Urinary bladder (tissue), 4 donors: Measurements from ENCODE around the gene CACNA1C. TPM values are rescaled to one million over a fixed set of nuclear protein-coding genes. Genes with fewer than 3 reads are reported as not detected.

ENCODE experiments used
- DNase-seq: peaks from one replicate; pipeline ENCODE4 v3.0.0-alpha.2; 2015; ENCODE audit errors: extremely low spot score
- H3K27ac ChIP-seq: one replicate; pipeline ENCODE4 v1.5.1; 2013; ENCODE audit warnings: low read depth, mild to moderate bottlenecking, moderate library complexity
- H3K36me3 ChIP-seq: one replicate; pipeline ENCODE4 v1.6.1; 2013; ENCODE audit warnings: mild to moderate bottlenecking, moderate library complexity; ENCODE audit not compliant: insufficient read depth
- H3K4me1 ChIP-seq: one replicate; pipeline ENCODE4 v1.6.1; 2013; ENCODE audit warnings: mild to moderate bottlenecking, moderate library complexity; ENCODE audit not compliant: insufficient read depth
- H3K4me3 ChIP-seq: one replicate; pipeline ENCODE4 v1.5.1; 2013; ENCODE audit warnings: low read depth, low read length
- whole genome bisulfite sequencing: extraction: QIAGEN DNeasy Blood & Tissue Kit; methylation state at CpG from one replicate; pipeline ENCODE4 v1.1.7; 2013; 5-methylcytosine and 5-hydroxymethylcytosine counted together
- polyA plus RNA-seq: library from polyadenylated mRNA; stranded (reverse); fragments of 200-250 nt; gene quantifications from one replicate; pipeline ENCODE4 v1.2.3, GENCODE V29; 2013
- total RNA-seq: library from RNA; depleted of rRNA; stranded (reverse); fragments of >200 nt; gene quantifications from one replicate; pipeline ENCODE4 v1.2.3, GENCODE V29; 2014
- donor health status: healthy with polysubstance abuse.
- donor health status: healthy.

CACNA1C gene
- total RNA-seq (25.7 TPM), polyA plus RNA-seq (34.5 TPM)

DNA sequence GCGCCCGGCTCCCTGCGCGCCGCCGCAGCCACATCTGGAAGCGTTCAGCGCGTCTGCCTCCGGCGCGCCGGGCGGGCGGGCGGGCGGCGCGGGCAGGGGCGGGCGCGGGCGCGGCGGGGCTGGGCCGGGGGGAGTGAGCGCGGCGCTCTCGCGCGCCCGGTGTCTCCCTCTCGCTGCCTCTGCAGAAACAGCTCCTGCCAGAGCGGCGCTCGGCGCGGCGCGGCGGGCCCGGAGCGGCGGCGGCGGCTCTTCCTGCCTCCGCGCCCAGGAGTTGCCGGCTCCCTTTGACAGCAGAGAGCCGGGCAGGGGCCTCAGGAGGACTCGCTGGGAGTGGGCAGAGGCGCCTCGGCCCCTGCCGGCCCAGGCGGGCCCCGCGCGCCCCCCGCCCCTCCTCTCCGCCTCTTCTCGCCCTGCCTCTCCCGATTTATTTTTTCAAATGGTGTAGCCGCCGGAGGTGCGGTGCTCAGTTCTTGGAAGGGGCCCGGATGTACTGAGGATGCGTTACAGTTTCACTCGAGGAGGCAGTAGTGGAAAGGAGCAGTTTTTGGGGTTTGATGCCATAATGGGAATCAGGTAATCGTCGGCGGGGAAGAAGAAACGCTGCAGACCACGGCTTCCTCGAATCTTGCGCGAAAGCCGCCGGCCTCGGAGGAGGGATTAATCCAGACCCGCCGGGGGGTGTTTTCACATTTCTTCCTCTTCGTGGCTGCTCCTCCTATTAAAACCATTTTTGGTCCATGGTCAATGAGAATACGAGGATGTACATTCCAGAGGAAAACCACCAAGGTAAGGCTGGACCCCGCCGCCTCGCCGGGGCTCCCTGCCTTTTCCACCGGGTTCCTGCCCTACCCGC is at the start of gene CACNA1C:
TSS of gene CACNA1C (plus strand) at position 162 of the 853 bp plus-strand sequence. CDS start at position 738, 576 bp downstream.
- Histone ChIP-seq H3K4me1 (no peaks in the 10 kb centered on the region), H3K36me3 (no peaks in the 10 kb centered on the region), H3K4me3 (peak within 1 kb of the TSS; percentile 63), H3K27ac (no peak within 1 kb of the TSS)
- WGBS, result under 1% methylated on average over 89 of the region's 90 CpGs
- no peak for DNase-seq

GRCh38 chr12:2003676-2004112 is 49.1 kb upstream of the CACNA1C start:
- peaks cover 4% of the 10 kb centered on the region for H3K4me1 ChIP-seq
- no peak for DNase-seq
- no peaks in the 10 kb centered on the region for H3K36me3 ChIP-seq
- H3K27ac ChIP-seq, result peak overlapping the region; percentile 91
- H3K4me3 ChIP-seq, result peak overlapping the region; percentile 80
- under 1% methylated on average over 13 of the region's 13 CpGs for WGBS

DNA sequence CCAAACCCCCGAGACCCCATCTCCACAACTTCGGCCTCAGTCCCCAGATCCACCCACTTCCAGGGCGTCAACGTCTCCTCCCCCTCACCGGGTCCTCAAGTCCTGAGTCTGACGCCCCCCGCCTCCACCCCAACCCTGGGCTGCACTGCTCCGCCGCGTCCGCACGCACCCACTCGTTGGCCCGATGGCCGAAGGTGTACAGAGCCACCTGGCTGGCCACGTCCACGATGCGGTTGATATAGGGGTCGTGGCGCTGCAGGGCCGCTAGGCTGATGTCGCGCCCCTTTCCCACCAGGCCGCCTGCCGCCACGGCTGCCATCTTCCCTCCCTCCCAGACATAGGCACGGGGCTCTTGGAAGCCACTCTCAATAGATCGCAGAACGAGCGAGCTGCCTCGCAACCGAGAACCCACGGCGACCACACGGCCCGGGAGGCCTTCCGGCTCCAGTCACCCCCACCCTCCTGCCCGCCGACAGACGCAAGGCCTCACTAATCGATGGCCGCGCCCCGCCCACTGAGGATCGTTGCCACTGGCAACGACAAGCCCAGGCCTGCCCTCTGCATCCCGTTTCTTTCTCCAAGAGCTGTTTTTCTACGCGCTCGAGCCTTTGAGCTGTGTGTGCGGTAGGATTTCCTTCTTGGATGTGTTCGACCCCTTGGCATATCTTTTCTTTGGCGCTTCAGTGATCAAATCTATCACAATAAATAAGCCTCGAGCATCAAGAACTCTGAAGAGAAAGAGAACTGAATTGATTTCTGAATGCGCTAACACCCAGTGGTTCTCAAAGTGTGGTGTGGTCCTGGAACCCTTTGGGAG is 48.5 kb upstream of the CACNA1C start, which contains the start of gene DCP1B:
TSS of gene DCP1B (minus strand) at position 345 of the 817 bp plus-strand sequence. CDS start at position 319, 26 bp downstream.
- WGBS, result 3% methylated on average over 55 of the region's 55 CpGs
- peaks cover 4% of the 10 kb centered on the region for H3K4me1 ChIP-seq
- H3K4me3 ChIP-seq, result peak within 1 kb of the TSS; percentile 80
- H3K27ac ChIP-seq, result peak within 1 kb of the TSS; percentile 91
- peak; percentile 85 for DNase-seq
- no peaks in the 10 kb centered on the region for H3K36me3 ChIP-seq

GRCh38 chr12:2008677-2009076 is 44.1 kb upstream of the CACNA1C start:
- no peak for DNase-seq
- Histone ChIP-seq H3K27ac (no peak overlapping the region), H3K36me3 (no peaks in the 10 kb centered on the region), H3K4me1 (no peaks in the 10 kb centered on the region), H3K4me3 (no peak overlapping the region)
- 41% methylated on average over 5 of the region's 5 CpGs for WGBS

- Histone ChIP-seq H3K4me1 (no peaks in the 10 kb centered on the region), H3K27ac (no peak overlapping the region), H3K36me3 (no peaks in the 10 kb centered on the region), H3K4me3 (no peak overlapping the region)
- WGBS, result 79% methylated on average over 1 of the region's 1 CpG
- no peak for DNase-seq
Measured at GRCh38 chr12:2009623-2010022, 43.2 kb upstream of the CACNA1C start.

DNA sequence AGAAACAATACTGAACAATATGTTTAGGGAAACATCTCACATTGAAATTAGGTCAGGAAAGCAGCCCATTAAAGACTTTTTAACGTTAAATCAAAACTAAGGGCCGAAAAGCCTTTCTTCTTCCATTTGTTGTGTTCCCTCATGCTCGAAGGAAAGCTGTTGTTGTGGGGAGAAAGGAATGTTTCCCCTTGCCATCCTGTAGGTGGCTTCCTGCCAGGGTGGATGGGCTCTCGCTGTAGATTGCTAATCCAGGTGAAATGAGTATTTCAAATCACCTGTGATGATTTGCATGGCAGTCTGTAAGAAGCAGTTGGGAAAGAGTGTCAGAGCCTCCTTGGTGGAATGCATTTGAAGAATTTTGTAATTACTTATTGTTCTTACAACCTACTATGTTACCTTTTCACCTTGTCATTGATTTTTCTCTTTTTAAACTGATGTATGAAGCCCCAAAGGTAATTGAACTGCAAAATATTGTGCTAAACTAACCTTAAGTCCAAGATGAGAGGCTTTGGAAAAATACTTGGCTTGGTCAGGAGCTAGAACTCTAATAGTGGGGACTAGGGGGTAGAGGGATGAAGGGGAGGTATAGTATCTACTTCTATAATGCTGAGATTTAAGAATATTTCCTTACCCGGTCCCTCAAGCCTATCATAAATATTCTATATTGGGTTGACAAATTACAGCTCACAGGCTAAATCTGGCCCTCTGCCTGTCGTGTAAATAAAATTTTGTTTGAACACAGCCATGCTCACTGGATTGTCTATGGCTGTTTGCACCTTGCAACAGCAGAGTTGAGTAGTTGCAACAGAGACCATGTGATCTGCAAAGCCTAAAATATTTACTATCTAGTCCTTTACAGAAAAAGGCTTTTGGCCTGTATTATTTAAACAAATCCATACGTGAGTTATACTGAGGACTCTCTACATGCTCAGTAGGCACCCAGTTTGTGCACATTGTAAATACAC is 40.9 kb upstream of the CACNA1C start:
- H3K4me3 ChIP-seq, result no peak overlapping the region
- no peaks in the 10 kb centered on the region for H3K4me1 ChIP-seq
- no peak overlapping the region for H3K27ac ChIP-seq
- H3K36me3 ChIP-seq, result no peaks in the 10 kb centered on the region
- WGBS, result 65% methylated on average over 7 of the region's 7 CpGs
- no peak for DNase-seq

DNA sequence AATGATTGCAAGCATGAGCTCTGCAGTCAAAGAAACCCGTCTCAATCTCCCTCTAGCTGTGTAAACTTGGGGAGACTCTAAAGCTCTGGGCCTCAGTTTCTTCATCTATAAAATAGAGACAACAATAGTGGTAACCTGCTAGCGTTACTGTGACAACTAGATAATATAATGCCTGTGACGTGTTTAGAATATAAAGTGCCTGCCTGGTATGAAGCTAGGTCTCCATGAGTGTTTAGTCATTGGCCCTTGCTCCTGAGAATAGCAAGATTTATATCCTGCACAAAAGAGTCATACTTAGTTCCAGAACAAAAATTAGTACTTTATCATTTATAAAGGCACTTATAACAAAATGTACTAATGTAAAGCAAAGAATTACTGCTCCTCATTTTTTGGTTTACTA is 39.7 kb upstream of the CACNA1C start:
- no peak overlapping the region for H3K27ac ChIP-seq
- no peaks in the 10 kb centered on the region for H3K4me1 ChIP-seq
- 62% methylated on average over 3 of the region's 3 CpGs for WGBS
- no peak overlapping the region for H3K4me3 ChIP-seq
- H3K36me3 ChIP-seq, result no peaks in the 10 kb centered on the region
- no peak for DNase-seq

GRCh38 chr12:2013527-2014223 is 39.1 kb upstream of the CACNA1C start:
- peak overlapping the region; percentile 3 for H3K27ac ChIP-seq

DNA sequence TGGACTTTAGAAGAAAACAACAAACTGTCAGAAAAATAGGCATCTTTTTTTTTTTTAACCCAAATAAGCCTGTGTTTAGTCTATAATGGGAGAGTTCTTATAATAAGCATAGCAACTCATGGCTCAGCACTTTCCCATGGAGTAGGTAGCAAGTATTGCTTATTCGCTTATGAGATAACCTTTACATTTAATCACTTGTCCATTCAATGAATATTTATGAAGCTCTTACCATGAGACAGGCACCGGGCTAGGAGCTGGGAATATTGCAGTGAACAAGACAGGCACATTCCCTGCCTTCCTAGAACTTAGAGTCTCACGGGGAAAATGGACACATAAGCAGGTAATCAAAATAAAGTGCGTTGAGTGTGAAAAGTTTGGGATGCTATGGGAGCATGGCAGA is 38.6 kb upstream of the CACNA1C start:
- no peak overlapping the region for H3K4me3 ChIP-seq
- WGBS, result 52% methylated on average over 4 of the region's 4 CpGs
- H3K4me1 ChIP-seq, result no peaks in the 10 kb centered on the region
- DNase-seq, result no peak
- no peak overlapping the region for H3K27ac ChIP-seq
- no peaks in the 10 kb centered on the region for H3K36me3 ChIP-seq

More at GRCh38 chr12:2013527-2014223, 39.1 kb upstream of the CACNA1C start:
- no peaks in the 10 kb centered on the region for H3K4me1 ChIP-seq
- no peak for DNase-seq
- 21% methylated on average over 4 of the region's 4 CpGs for WGBS
- H3K36me3 ChIP-seq, result no peaks in the 10 kb centered on the region
- no peak overlapping the region for H3K4me3 ChIP-seq

DNA sequence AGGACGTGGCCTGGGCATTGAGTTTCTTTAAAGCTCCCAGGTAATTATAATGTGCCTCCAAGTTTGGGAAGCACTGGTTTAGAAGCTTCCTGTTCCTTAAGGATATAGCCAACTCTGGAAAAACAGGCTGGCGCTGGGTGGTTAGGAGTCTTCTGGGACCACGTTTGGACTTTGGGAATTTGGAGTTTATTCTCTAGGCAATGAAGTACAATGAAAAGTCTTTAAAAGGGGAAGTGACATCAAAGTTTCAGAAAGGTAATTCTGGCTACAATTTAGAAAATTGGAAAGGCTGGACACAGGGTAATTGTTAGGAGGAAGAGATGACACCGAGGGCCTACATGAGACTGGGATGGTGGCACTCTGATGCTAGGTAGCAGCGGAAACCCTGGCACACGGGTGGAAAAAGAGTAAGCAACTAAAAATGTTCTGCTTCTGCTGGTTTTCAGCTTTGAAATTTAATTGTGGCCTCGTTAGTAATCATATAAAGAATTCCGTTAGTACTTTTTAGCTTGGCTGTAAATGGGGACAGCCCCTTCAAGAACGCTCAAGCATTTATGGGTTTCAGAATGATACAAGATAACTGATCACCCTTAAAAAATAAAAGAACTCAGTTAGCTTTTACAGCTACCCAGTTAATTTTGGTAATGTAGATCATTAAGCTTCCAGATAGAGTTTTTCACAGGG is 35.8 kb upstream of the CACNA1C start:
- Histone ChIP-seq H3K27ac (no peak overlapping the region), H3K4me1 (no peaks in the 10 kb centered on the region), H3K36me3 (no peaks in the 10 kb centered on the region), H3K4me3 (no peak overlapping the region)
- no peak for DNase-seq
- WGBS, result 89% methylated on average over 9 of the region's 9 CpGs

DNA sequence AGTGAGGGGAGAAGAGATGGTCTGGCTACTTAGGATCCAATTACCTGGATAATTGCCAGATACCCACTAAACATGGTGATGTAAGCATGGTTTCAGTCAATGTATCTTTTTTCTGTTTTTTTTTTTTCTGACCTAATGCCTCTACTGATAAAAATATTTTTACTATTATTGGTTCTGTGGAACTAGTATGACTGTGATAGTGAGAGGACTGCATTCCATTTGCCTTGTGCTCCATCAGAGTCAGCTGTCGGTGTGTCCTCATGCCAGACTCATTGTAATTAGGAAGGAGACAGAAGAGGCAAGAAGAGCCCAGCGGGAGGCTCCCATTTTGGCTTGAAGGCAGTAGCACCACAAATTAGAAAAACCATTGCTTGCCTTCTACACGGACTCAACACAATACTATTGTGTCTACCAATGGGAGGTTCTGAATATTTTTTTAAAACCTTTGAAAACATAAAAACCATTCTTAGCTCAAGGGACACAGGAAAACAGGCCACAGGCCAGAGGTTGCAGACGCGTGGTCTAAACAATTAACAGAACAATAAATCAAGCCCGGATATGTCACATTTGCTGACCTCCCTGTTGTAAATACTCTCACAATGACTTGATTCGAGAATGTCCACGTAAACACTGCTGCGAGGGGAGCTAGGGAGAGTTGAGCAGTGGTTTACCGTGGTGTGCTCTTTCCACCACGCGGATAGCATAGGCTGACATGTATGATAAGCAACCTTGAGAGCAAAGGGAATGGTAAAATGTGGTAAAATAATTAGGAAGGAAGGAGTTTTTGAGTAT is 35.0 kb upstream of the CACNA1C start:
- DNase-seq, result no peak
- H3K36me3 ChIP-seq, result no peaks in the 10 kb centered on the region
- H3K27ac ChIP-seq, result no peak overlapping the region
- H3K4me1 ChIP-seq, result no peaks in the 10 kb centered on the region
- no peak overlapping the region for H3K4me3 ChIP-seq
- WGBS, result 64% methylated on average over 12 of the region's 12 CpGs
